ENCODE data around the gene HOXD8. TPM values are rescaled to one million over a fixed set of nuclear protein-coding genes. Genes with fewer than 3 reads are reported as not detected.

Gene HOXD8
- total and polyA plus RNA-seq, 9 donors: 13.9 to 39.3 (median 26.2) TPM

DNA sequence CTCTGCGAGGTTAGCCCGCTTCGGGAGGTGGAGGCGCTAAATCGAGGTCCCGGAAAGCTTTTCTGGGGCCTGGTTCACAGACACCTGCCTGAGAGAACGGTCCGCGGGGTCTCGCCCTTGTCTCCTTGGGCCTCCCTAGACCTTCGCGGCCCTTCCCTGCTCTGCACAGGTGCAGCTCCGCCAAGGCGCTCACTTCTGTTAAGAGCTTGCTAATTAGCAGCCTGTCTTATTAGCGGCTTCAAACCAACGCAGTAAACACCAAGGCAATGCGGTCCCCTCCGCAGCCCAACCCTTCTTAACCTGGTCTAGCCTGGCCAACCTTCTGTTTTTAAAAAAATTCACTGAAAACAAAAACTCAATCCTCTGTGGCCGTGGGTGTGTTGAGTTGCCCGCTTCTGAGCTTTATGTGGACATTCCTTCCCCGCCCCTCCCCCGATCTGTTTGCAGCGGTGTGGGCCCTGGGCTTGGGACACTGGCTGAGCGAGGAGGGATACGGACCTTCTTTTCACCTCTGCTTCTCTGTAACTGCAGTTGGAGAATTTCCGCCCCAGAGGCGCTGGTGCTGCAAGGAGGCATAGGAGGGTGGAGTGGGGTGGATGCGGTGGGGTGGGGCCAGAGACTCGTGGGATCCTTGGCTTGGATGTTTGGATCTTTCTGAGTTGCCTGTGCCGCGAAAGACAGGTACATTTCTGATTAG lies 18.4 kb downstream of the HOXD8 start:
- DNase-seq: no peak
- Histone ChIP-seq H3K27me3 (ENCODE audit: control insufficient read depth, insufficient read depth, low read length) (peaks cover 82% of the 10 kb centered on the region), H3K4me1 (ENCODE audit: control insufficient read depth, insufficient read depth, low read length) (no peaks in the 10 kb centered on the region), H3K9me3 (replicated peaks; ENCODE audit: control insufficient read depth, low read depth, low read length) (no peaks in the 10 kb centered on the region), H3K4me3 (ENCODE audit: low read length) (no peak overlapping the region), H3K36me3 (ENCODE audit: control insufficient read depth, insufficient read depth, low read length) (peaks cover 10% of the 10 kb centered on the region), H3K27ac (ENCODE audit: low read length) (no peak overlapping the region)
- 54% methylated on average over 25 of the region's 31 CpGs for WGBS (ENCODE audit: insufficient coverage)

DNA sequence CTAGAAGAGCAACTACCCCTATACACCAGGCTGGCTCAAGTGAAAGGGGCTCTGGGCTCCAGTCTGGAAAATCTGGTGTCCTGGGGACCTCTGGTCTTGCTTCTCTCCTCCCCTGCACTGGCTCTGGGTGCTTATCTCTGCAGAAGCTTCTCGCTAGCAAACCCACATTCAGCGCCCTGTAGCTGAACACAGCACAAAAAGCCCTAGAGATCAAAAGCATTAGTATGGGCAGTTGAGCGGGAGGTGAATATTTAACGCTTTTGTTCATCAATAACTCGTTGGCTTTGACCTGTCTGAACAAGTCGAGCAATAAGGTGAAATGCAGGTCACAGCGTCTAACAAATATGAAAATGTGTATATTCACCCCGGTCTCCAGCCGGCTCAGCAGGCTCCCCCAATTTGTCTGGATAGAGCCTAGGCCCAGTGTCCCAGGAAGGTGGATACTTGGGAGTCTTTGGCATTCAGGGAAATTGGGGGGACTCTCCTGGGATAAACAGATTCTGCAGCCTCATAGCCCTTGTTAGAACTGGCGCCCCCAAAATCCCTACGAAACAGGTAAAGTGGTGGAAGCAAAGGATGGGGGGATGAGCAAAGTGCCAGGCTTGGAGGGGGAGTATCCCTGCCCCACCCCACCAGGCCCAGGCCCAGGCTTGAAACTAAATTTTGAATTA lies 19.4 kb downstream of the HOXD8 start:
- Histone ChIP-seq H3K4me1 (ENCODE audit: control insufficient read depth, insufficient read depth, low read length) (no peaks in the 10 kb centered on the region), H3K36me3 (ENCODE audit: control insufficient read depth, insufficient read depth, low read length) (peaks cover 18% of the 10 kb centered on the region), H3K4me3 (ENCODE audit: low read length) (no peak overlapping the region), H3K27me3 (ENCODE audit: control insufficient read depth, insufficient read depth, low read length) (peaks cover 80% of the 10 kb centered on the region), H3K9me3 (replicated peaks; ENCODE audit: control insufficient read depth, low read depth, low read length) (no peaks in the 10 kb centered on the region), H3K27ac (ENCODE audit: low read length) (no peak overlapping the region)
- no peak for DNase-seq
- WGBS (ENCODE audit: insufficient coverage): 66% methylated on average over 8 of the region's 11 CpGs

- Histone ChIP-seq H3K4me1 (ENCODE audit: control insufficient read depth, insufficient read depth, low read length) (no peaks in the 10 kb centered on the region), H3K9me3 (replicated peaks; ENCODE audit: control insufficient read depth, low read depth, low read length) (no peaks in the 10 kb centered on the region), H3K27me3 (ENCODE audit: control insufficient read depth, insufficient read depth, low read length) (peaks cover 81% of the 10 kb centered on the region), H3K4me3 (ENCODE audit: low read length) (no peak overlapping the region), H3K36me3 (ENCODE audit: control insufficient read depth, insufficient read depth, low read length) (peaks cover 19% of the 10 kb centered on the region), H3K27ac (ENCODE audit: low read length) (no peak overlapping the region)
- WGBS (ENCODE audit: insufficient coverage): 68% methylated on average over 19 of the region's 22 CpGs
- DNase-seq: no peak
Observed at GRCh38 chr2:176149481-176149938, 20.0 kb downstream of the HOXD8 start.

- Histone ChIP-seq H3K4me3 (ENCODE audit: low read length) (no peak overlapping the region), H3K27ac (ENCODE audit: low read length) (no peak overlapping the region), H3K4me1 (ENCODE audit: control insufficient read depth, insufficient read depth, low read length) (no peaks in the 10 kb centered on the region), H3K36me3 (ENCODE audit: control insufficient read depth, insufficient read depth, low read length) (peaks cover 20% of the 10 kb centered on the region), H3K27me3 (ENCODE audit: control insufficient read depth, insufficient read depth, low read length) (peaks cover 82% of the 10 kb centered on the region), H3K9me3 (replicated peaks; ENCODE audit: control insufficient read depth, low read depth, low read length) (no peaks in the 10 kb centered on the region)
- DNase-seq: no peak
- 67% methylated on average over 14 of the region's 24 CpGs for WGBS (ENCODE audit: insufficient coverage)
Observed at GRCh38 chr2:176149939-176150583, 20.6 kb downstream of the HOXD8 start.

GRCh38 chr2:176150584-176151441 lies 21.3 kb downstream of the HOXD8 start:
- Histone ChIP-seq H3K4me1 (ENCODE audit: control insufficient read depth, insufficient read depth, low read length) (no peaks in the 10 kb centered on the region), H3K27ac (ENCODE audit: low read length) (no peak overlapping the region), H3K27me3 (ENCODE audit: control insufficient read depth, insufficient read depth, low read length) (peaks cover 83% of the 10 kb centered on the region), H3K9me3 (replicated peaks; ENCODE audit: control insufficient read depth, low read depth, low read length) (no peaks in the 10 kb centered on the region), H3K36me3 (ENCODE audit: control insufficient read depth, insufficient read depth, low read length) (peaks cover 20% of the 10 kb centered on the region), H3K4me3 (ENCODE audit: low read length) (no peak overlapping the region)
- 85% methylated on average over 6 of the region's 14 CpGs for WGBS (ENCODE audit: insufficient coverage)
- no peak for DNase-seq

DNA sequence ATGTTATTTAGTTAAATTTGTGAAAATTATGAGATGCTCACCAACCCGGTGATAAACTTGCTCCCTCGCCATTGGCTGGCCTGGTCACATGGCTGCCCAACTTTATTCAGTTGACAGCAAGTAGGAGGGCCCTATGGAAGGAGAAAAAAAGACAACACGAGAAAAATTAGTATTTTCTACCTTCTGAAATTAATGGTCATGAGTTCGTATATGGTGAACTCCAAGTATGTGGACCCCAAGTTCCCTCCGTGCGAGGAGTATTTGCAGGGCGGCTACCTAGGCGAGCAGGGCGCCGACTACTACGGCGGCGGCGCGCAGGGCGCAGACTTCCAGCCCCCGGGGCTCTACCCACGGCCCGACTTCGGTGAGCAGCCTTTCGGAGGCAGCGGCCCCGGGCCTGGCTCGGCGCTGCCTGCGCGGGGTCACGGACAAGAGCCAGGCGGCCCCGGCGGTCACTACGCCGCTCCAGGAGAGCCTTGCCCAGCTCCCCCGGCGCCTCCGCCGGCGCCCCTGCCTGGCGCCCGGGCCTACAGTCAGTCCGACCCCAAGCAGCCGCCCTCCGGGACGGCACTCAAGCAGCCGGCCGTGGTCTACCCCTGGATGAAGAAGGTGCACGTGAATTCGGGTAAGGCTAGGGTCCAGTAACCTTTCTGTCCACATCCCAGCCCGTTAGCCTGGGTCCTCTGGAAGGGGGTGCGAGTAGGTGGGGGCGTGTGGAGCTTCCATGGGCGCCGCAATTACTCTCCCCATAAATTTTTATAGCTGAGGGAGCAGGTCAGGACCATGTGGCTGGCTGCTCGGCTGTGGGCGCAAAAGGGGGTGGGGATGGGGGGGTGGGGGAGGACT lies 22.2 kb downstream of the HOXD8 start, which contains the start of gene HOXD4:
Gene HOXD4, plus strand, starts transcription at position 109 of the 846 bp plus-strand sequence. Its CDS starts 84 bp downstream, at position 193.
- no peaks in the 10 kb centered on the region for H3K9me3 ChIP-seq (replicated peaks; ENCODE audit: control insufficient read depth, low read depth, low read length)
- H3K4me3 ChIP-seq (ENCODE audit: low read length): no peak within 1 kb of the TSS
- WGBS (ENCODE audit: insufficient coverage): 47% methylated on average over 45 of the region's 55 CpGs
- peaks cover 85% of the 10 kb centered on the region for H3K27me3 ChIP-seq (ENCODE audit: control insufficient read depth, insufficient read depth, low read length)
- no peak within 1 kb of the TSS for H3K27ac ChIP-seq (ENCODE audit: low read length)
- no peak for DNase-seq
- peaks cover 20% of the 10 kb centered on the region for H3K36me3 ChIP-seq (ENCODE audit: control insufficient read depth, insufficient read depth, low read length)
- peaks cover 4% of the 10 kb centered on the region for H3K4me1 ChIP-seq (ENCODE audit: control insufficient read depth, insufficient read depth, low read length)

- no peak for DNase-seq
- Histone ChIP-seq H3K27me3 (ENCODE audit: control insufficient read depth, insufficient read depth, low read length) (peaks cover 85% of the 10 kb centered on the region), H3K27ac (ENCODE audit: low read length) (no peak overlapping the region), H3K9me3 (replicated peaks; ENCODE audit: control insufficient read depth, low read depth, low read length) (no peaks in the 10 kb centered on the region), H3K4me3 (ENCODE audit: low read length) (no peak overlapping the region), H3K4me1 (ENCODE audit: control insufficient read depth, insufficient read depth, low read length) (peaks cover 10% of the 10 kb centered on the region), H3K36me3 (ENCODE audit: control insufficient read depth, insufficient read depth, low read length) (peaks cover 20% of the 10 kb centered on the region)
- WGBS (ENCODE audit: insufficient coverage): 61% methylated on average over 36 of the region's 48 CpGs
Observed at GRCh38 chr2:176152350-176153181, 23.1 kb downstream of the HOXD8 start.

DNA sequence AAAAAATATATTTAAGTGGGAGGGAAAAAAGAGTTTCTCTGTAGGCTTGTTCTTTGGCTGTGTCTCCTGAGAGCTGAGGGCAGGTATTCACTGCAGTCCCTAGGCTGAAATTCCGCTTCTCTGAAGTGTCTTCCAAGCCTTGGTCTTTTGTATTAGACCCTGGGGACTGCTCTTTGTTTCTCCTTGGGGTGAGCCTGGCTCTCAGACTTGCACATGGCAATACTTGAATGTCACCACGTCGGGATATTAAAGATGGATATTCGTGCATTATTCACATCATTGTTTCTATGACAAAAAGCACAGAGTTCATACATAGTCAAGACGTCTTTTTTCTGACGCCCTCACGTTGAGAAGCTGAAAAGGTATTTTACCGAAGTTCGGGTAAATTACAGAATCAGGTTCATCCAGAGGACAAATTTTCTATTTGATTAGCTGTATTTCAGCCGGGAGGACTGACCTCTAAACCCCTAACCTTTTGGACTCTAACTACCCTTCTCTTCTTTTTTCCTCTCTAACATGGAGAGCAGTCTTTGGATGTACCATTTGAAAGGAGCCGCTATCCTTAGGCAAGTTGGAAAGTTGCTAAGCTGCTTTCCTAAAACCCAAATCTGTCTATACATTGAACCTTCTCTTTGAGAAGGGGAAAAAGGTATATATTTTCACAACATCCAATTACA lies 25.2 kb downstream of the HOXD8 start:
- peaks cover 20% of the 10 kb centered on the region for H3K36me3 ChIP-seq (ENCODE audit: control insufficient read depth, insufficient read depth, low read length)
- H3K27ac ChIP-seq (ENCODE audit: low read length): no peak overlapping the region
- H3K9me3 ChIP-seq (replicated peaks; ENCODE audit: control insufficient read depth, low read depth, low read length): no peaks in the 10 kb centered on the region
- H3K4me1 ChIP-seq (ENCODE audit: control insufficient read depth, insufficient read depth, low read length): peaks cover 22% of the 10 kb centered on the region
- 81% methylated on average over 3 of the region's 11 CpGs for WGBS (ENCODE audit: insufficient coverage)
- no peak overlapping the region for H3K4me3 ChIP-seq (ENCODE audit: low read length)
- H3K27me3 ChIP-seq (ENCODE audit: control insufficient read depth, insufficient read depth, low read length): peaks cover 85% of the 10 kb centered on the region
- DNase-seq: no peak

Data from muscle of leg (tissue), 11 donors.